IMR-90 (cell line): Measurements from ENCODE around the gene VAMP3. TPM values are rescaled to one million over a fixed set of nuclear protein-coding genes. Genes with fewer than 3 reads are reported as not detected.

ENCODE experiments used
- ATAC-seq: fragments of 200-7000 bp; cut with Tn5 transposase; 2 replicates; pipeline ENCODE4 v1.9.1; 2020; ENCODE audit warnings: low read depth, mild to moderate bottlenecking, moderate library complexity
- BruUV-seq: library from RNA; stranded (reverse); fragments of 400-500 nt; replicated peaks from 2 replicates; lab custom pipeline; 2021; lab: Mats Ljungman, UMichigan
- CTCF ChIA-PET: fragments of 300-600 bp; formaldehyde crosslinking; extraction: SDS; loops from one replicate; lab custom pipeline; 2021; ENCODE audit warnings: antibody characterized with exemption; lab: Yijun Ruan, JAX
- POLR2A ChIA-PET: fragments of 300-600 bp; sonication (Branson Sonifier 250); formaldehyde crosslinking; loops from one replicate; lab custom pipeline; 2022; ENCODE audit warnings: antibody characterized with exemption; ENCODE audit not compliant: unreplicated experiment; lab: Charles Lee
- DNase-seq: peaks from one replicate; pipeline ENCODE4 v3.0.0; 2013
- H2AFZ ChIP-seq: replicated peaks from 2 replicates; pipeline ENCODE3; 2013; ENCODE audit warnings: low read length, mild to moderate bottlenecking; ENCODE audit not compliant: poor library complexity
- H2AK5ac ChIP-seq: 2 replicates; pipeline ENCODE4 v1.6.1; 2013; ENCODE audit warnings: low read depth, low read length, inconsistent platforms
- H2AK9ac ChIP-seq: replicated peaks from 2 replicates; pipeline ENCODE3; 2013; ENCODE audit warnings: mild to moderate bottlenecking, low read depth, low read length, moderate library complexity; ENCODE audit not compliant: poor library complexity
- H2BK120ac ChIP-seq: 2 replicates; pipeline ENCODE4 v1.6.1; 2013; ENCODE audit warnings: low read depth, low read length, inconsistent platforms
- H2BK15ac ChIP-seq: 3 replicates; pipeline ENCODE4 v1.6.1; 2013; ENCODE audit warnings: low read depth, low read length, inconsistent platforms
- H2BK20ac ChIP-seq: 2 replicates; pipeline ENCODE4 v1.6.1; 2013; ENCODE audit warnings: low read depth, mild to moderate bottlenecking, inconsistent platforms, low read length, moderate library complexity
- H2BK5ac ChIP-seq: 2 replicates; pipeline ENCODE4 v1.6.1; 2013; ENCODE audit warnings: mild to moderate bottlenecking, low read depth, low read length, inconsistent platforms; ENCODE audit not compliant: poor library complexity, severe bottlenecking
- H3K14ac ChIP-seq: replicated peaks from 2 replicates; pipeline ENCODE4 v1.6.1; 2013; ENCODE audit warnings: low read depth, low read length, inconsistent platforms
- H3K18ac ChIP-seq: 2 replicates; pipeline ENCODE4 v1.6.1; 2013; ENCODE audit warnings: low read depth, low read length, control low read depth
- H3K23ac ChIP-seq: 2 replicates; pipeline ENCODE4 v1.6.1; 2013; ENCODE audit warnings: low read depth, low read length, inconsistent platforms
- H3K27ac ChIP-seq: 2 replicates; pipeline ENCODE4 v1.5.1; 2013; ENCODE audit warnings: mild to moderate bottlenecking, control low read depth, low read length; ENCODE audit not compliant: insufficient read depth
- H3K27me3 ChIP-seq: 2 replicates; pipeline ENCODE4 v1.6.1; 2013; ENCODE audit warnings: low read length; ENCODE audit not compliant: control insufficient read depth, insufficient read depth
- H3K36me3 ChIP-seq: 2 replicates; pipeline ENCODE4 v1.6.1; 2013; ENCODE audit warnings: low read length, mixed read lengths; ENCODE audit not compliant: control insufficient read depth, insufficient read depth
- H3K4ac ChIP-seq: 2 replicates; pipeline ENCODE4 v1.6.1; 2013; ENCODE audit warnings: low read depth, low read length, inconsistent platforms
- H3K4me1 ChIP-seq: 2 replicates; pipeline ENCODE4 v1.6.1; 2013; ENCODE audit warnings: low read length, mixed read lengths; ENCODE audit not compliant: control insufficient read depth, insufficient read depth
- H3K4me2 ChIP-seq: 2 replicates; pipeline ENCODE4 v1.6.1; 2013; ENCODE audit warnings: low read depth, mild to moderate bottlenecking, control low read depth, low read length, moderate library complexity
- H3K4me3 ChIP-seq: 2 replicates; pipeline ENCODE4 v1.5.1; 2013; ENCODE audit warnings: low read depth, mild to moderate bottlenecking, control low read depth, low read length, moderate library complexity; ENCODE audit not compliant: insufficient read depth
- H3K56ac ChIP-seq: 2 replicates; pipeline ENCODE4 v1.6.1; 2013; ENCODE audit warnings: low read length, inconsistent platforms; ENCODE audit not compliant: insufficient read depth; ENCODE audit errors: extremely low read depth
- H3K79me1 ChIP-seq, 2 experiments: 2 replicates each; pipeline ENCODE4 v1.6.1; 2013; ENCODE audit warnings: low read length in 2 of 2, inconsistent platforms in 1 of 2, low read depth in 1 of 2
- H3K9ac ChIP-seq: 2 replicates; pipeline ENCODE4 v1.6.1; 2013; ENCODE audit warnings: low read depth, low read length, control low read depth
- H3K9me1 ChIP-seq: 2 replicates; pipeline ENCODE4 v1.6.1; 2013; ENCODE audit warnings: low read length, inconsistent platforms; ENCODE audit not compliant: insufficient read depth
- H3K9me3 ChIP-seq: 2 replicates; pipeline ENCODE4 v1.6.1; 2013; ENCODE audit warnings: low read length; ENCODE audit not compliant: control insufficient read depth, insufficient read depth
- H4K20me1 ChIP-seq: 2 replicates; pipeline ENCODE4 v1.6.1; 2013; ENCODE audit warnings: low read length, inconsistent platforms; ENCODE audit not compliant: insufficient read depth
- H4K5ac ChIP-seq: 2 replicates; pipeline ENCODE4 v1.6.1; 2013; ENCODE audit warnings: mild to moderate bottlenecking, low read depth, low read length, control low read depth
- H4K8ac ChIP-seq, 2 experiments: 2 replicates each; pipeline ENCODE4 v1.6.1; 2013; ENCODE audit warnings: low read depth in 2 of 2, low read length in 2 of 2, control low read depth in 1 of 2, inconsistent platforms in 1 of 2
- H4K91ac ChIP-seq: 2 replicates; pipeline ENCODE4 v1.6.1; 2013; ENCODE audit warnings: low read depth, low read length, inconsistent platforms; ENCODE audit not compliant: insufficient read depth
- BHLHE40 ChIP-seq: fragments of 150-350 bp; IDR thresholded peaks from 2 replicates; pipeline ENCODE4 v1.6.1; 2016; ENCODE audit warnings: mild to moderate bottlenecking, low read depth, low read length
- CHD1 ChIP-seq: IDR thresholded peaks from 2 replicates; pipeline ENCODE4 v1.6.1; 2012; ENCODE audit warnings: low read depth, low read length, improper control_type of control experiment
- FOS ChIP-seq: fragments of 150-350 bp; IDR thresholded peaks from 2 replicates; pipeline ENCODE4 v1.6.1; 2016; ENCODE audit warnings: low read depth, low read length
- MAFK ChIP-seq: IDR thresholded peaks from 2 replicates; pipeline ENCODE4 v1.6.1; 2012; ENCODE audit warnings: low read depth, low read length, improper control_type of control experiment
- MXI1 ChIP-seq: IDR thresholded peaks from 2 replicates; pipeline ENCODE4 v1.6.1; 2012; ENCODE audit warnings: low read depth, mild to moderate bottlenecking, low read length, moderate library complexity, borderline replicate concordance
- POLR2A ChIP-seq: IDR thresholded peaks from 2 replicates; pipeline ENCODE4 v1.6.1; 2012; ENCODE audit warnings: mild to moderate bottlenecking, low read depth, low read length
- RAD21 ChIP-seq: IDR thresholded peaks from 2 replicates; pipeline ENCODE4 v1.6.1; 2012; ENCODE audit warnings: low read length, improper control_type of control experiment
- RFX5 ChIP-seq: IDR thresholded peaks from 2 replicates; pipeline ENCODE4 v1.8.0; 2012; ENCODE audit warnings: low read depth, mild to moderate bottlenecking, low read length, moderate library complexity
- SMC3 ChIP-seq: fragments of 150-350 bp; IDR thresholded peaks from 2 replicates; pipeline ENCODE4 v1.6.1; 2016; ENCODE audit warnings: low read depth, mild to moderate bottlenecking, antibody characterized with exemption, low read length, moderate library complexity
- WGBS, 2 experiments: methylation state at CpG; one replicate each; pipeline versions ENCODE4 v1.1.5 to v1.1.7; 2013; ENCODE audit warnings: missing lambda C conversion rate in 2 of 2; ENCODE audit not compliant: insufficient read length in 1 of 2; ENCODE audit errors: extremely low coverage in 2 of 2; 5-methylcytosine and 5-hydroxymethylcytosine counted together
- dilution Hi-C: fragments of 300-500 bp; cut with HindIII; formaldehyde crosslinking; loops from one replicate; pipeline ENCODE4 v1.14.3; 2018; ENCODE audit warnings: low sequenced_read_pairs; ENCODE audit not compliant: unreplicated experiment
- in situ Hi-C: fragments of 300-500 bp; cut with MboI; formaldehyde crosslinking; loops from 3 replicates; pipeline ENCODE4 v1.14.3; 2019; ENCODE audit warnings: low sequenced_read_pairs, inconsistent platforms, mixed read lengths
- intact Hi-C: fragments of 100-400 bp; cut with micrococcal nuclease; formaldehyde crosslinking; loops from 2 replicates; pipeline ENCODE4 v1.10.0; 2022
- polyA plus RNA-seq, 3 experiments: library from polyadenylated mRNA; depleted of rRNA; stranded (reverse); fragments of >200 nt; gene quantifications; 2 replicates each; pipeline ENCODE4 v1.2.3, GENCODE V29; 2012; ENCODE audit warnings: low replicate concordance in 1 of 3
- total RNA-seq: library from RNA; depleted of rRNA; stranded (reverse); fragments of >200 nt; gene quantifications from 2 replicates; pipeline ENCODE4 v1.2.3, GENCODE V29; 2012
- TF ChIP-seq, protein P1 (sequence below): fragments of 150-350 bp; IDR thresholded peaks from 2 replicates; pipeline ENCODE4 v1.6.1; 2017; ENCODE audit warnings: mild to moderate bottlenecking, antibody characterized with exemption, low read length, low read depth

The VAMP3 gene
- total and polyA plus RNA-seq, 2 of the 4 experiments (the other 2 are of a cell fraction): 99.1 to 354 TPM

DNA sequence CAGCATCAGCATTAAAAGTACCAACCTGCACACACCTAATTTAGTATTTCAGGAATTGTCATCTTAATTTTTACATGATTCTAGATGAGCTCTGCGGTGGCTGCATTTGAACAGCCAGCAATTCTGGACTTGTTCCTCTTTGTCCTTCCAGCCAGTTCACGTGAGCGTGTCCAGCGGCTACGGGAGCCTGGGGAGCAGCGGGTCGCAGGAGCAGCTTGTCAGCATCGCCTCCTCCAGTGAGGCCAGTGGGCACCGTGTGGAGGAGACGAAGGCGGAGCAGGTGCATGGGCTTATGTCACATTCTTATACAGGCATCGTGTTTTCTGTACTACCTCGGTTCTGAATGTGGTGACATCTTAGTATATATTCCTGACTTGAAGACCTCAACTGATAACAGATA is 38.6 kb downstream of the VAMP3 start:
- Histone ChIP-seq H3K9me3 (peaks cover 9% of the 10 kb centered on the region), H3K4me3 (no peak overlapping the region), H3K23ac (no peak overlapping the region), H3K9me1 (no peaks in the 10 kb centered on the region), H3K14ac (no peak overlapping the region), H3K9ac (no peak overlapping the region), H3K4me2 (no peak overlapping the region), H2AK5ac (no peak overlapping the region), H3K36me3 (peaks cover 15% of the 10 kb centered on the region), H4K8ac (no peak overlapping the region), H2AK9ac (no peak overlapping the region), H3K56ac (no peak overlapping the region), H3K27ac (no peak overlapping the region), H4K5ac (no peak overlapping the region), H2BK120ac (no peak overlapping the region), H3K79me1 (no peaks in the 10 kb centered on the region), H3K4ac (no peak overlapping the region), H2BK20ac (no peak overlapping the region), H2BK15ac (no peak overlapping the region), H2BK5ac (no peak overlapping the region), H2AFZ (no peak overlapping the region), H3K4me1 (peaks cover 2% of the 10 kb centered on the region; the same call in 1 of the 2 replicates), H3K27me3 (no peaks in the 10 kb centered on the region), H4K20me1 (no peaks in the 10 kb centered on the region), H4K91ac (no peak overlapping the region), H3K18ac (no peak overlapping the region)
- no TSS peak for BruUV-seq
- ATAC-seq (no peak), DNase-seq (no peak)
- TF ChIP-seq MAFK (no peak), RAD21 (no peak), BHLHE40 (no peak), POLR2A (no peak), SMC3 (no peak), FOS (no peak), RFX5 (no peak), CHD1 (no peak), MXI1 (no peak)
- TF ChIP-seq, protein P1, sequence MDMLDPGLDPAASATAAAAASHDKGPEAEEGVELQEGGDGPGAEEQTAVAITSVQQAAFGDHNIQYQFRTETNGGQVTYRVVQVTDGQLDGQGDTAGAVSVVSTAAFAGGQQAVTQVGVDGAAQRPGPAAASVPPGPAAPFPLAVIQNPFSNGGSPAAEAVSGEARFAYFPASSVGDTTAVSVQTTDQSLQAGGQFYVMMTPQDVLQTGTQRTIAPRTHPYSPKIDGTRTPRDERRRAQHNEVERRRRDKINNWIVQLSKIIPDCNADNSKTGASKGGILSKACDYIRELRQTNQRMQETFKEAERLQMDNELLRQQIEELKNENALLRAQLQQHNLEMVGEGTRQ: no peak
- intact Hi-C loops (loop anchor here (2.0 kb wide), 1 partner anchor 93 kb away; no protein-coding TSS in a partner anchor), dilution Hi-C loops (no loop called here), in situ Hi-C loops (no loop called here)
- ChIA-PET CTCF (interaction anchor here (0.7 to 1.5 kb wide), 3 partner anchors 21 to 133 kb away, joined by 3 to 4 read pairs (median 3); no protein-coding TSS in a partner anchor), POLR2A (no interaction called here)
- 100% methylated on average over 5 of the region's 13 CpGs; no CpG with 5 or more reads in 1 of the 2 experiments for WGBS, 2 experiments
